ENCODE data around the gene ZNF20.

The ZNF20 gene

GRCh38 chr19:12139885-12140544 is at the start of gene ZNF20:
Gene ZNF20 (minus strand): TSS chr19:12140350. CDS start chr19:12140182, 168 bp downstream.
- peak; percentile 94 for DNase-seq

- no peak for DNase-seq
These were observed 47.5 kb upstream of the ZNF20 start for GRCh38 chr19:12187625-12188024.

GRCh38 chr19:12180377-12180776 is 40.2 kb upstream of the ZNF20 start:
- no peak for DNase-seq

GRCh38 chr19:12166626-12167025 is 26.5 kb upstream of the ZNF20 start:
- DNase-seq: no peak

- peak; percentile 26 for DNase-seq
These were observed 23.7 kb upstream of the ZNF20 start for GRCh38 chr19:12163826-12164225.

- peak; percentile 97 for DNase-seq
These were observed 23.0 kb upstream of the ZNF20 start, which contains the start of gene ZNF136 for GRCh38 chr19:12162882-12163806. Gene ZNF136 (plus strand): TSS chr19:12163096. CDS start chr19:12163204, 108 bp downstream.

- no peak for DNase-seq
These were observed 22.3 kb upstream of the ZNF20 start for GRCh38 chr19:12162513-12162881.

- no peak for DNase-seq
These were observed 19.7 kb upstream of the ZNF20 start for GRCh38 chr19:12159773-12160414.

- peak; percentile 95 for DNase-seq
These were observed 16.3 kb upstream of the ZNF20 start, which contains the start of gene ZNF625 for GRCh38 chr19:12156223-12157058. Gene ZNF625 (minus strand): TSS chr19:12156734. CDS start chr19:12156558, 176 bp downstream.

GRCh38 chr19:12155324-12155860 is 15.2 kb upstream of the ZNF20 start:
- DNase-seq: no peak

GRCh38 chr19:12145348-12145747 is 5.2 kb upstream of the ZNF20 start:
- DNase-seq: no peak

- DNase-seq: no peak
These were observed 1.2 kb upstream of the ZNF20 start for GRCh38 chr19:12141405-12141736.

GRCh38 chr19:12140545-12141404 is 625 bp upstream of the ZNF20 start:
- DNase-seq: peak; percentile 84

- no peak for DNase-seq
These were observed 881 bp downstream of the ZNF20 start for GRCh38 chr19:12139269-12139668.

GRCh38 chr19:12137221-12137940 is 2.8 kb downstream of the ZNF20 start:
- no peak for DNase-seq

GRCh38 chr19:12133069-12133468 is 7.1 kb downstream of the ZNF20 start:
- DNase-seq: no peak

- DNase-seq: no peak
These were observed 13.4 kb downstream of the ZNF20 start for GRCh38 chr19:12126707-12127106.

GRCh38 chr19:12117201-12117970 is 22.8 kb downstream of the ZNF20 start:
- DNase-seq: no peak

- DNase-seq: no peak
These were observed 27.0 kb downstream of the ZNF20 start for GRCh38 chr19:12113121-12113520.

GRCh38 chr19:12112701-12113100 is 27.4 kb downstream of the ZNF20 start:
- no peak for DNase-seq

Measured in EL (cell line).